GM12801 (cell line): Measurements from ENCODE around the gene LMF1.

Source experiments
- TF ChIP-seq, protein P1 (sequence below): IDR thresholded peaks from one replicate; pipeline ENCODE4 v1.5.1; 2011; ENCODE audit warnings: control low read depth; ENCODE audit not compliant: insufficient read length; ENCODE audit errors: extremely low read depth

The LMF1 gene

DNA sequence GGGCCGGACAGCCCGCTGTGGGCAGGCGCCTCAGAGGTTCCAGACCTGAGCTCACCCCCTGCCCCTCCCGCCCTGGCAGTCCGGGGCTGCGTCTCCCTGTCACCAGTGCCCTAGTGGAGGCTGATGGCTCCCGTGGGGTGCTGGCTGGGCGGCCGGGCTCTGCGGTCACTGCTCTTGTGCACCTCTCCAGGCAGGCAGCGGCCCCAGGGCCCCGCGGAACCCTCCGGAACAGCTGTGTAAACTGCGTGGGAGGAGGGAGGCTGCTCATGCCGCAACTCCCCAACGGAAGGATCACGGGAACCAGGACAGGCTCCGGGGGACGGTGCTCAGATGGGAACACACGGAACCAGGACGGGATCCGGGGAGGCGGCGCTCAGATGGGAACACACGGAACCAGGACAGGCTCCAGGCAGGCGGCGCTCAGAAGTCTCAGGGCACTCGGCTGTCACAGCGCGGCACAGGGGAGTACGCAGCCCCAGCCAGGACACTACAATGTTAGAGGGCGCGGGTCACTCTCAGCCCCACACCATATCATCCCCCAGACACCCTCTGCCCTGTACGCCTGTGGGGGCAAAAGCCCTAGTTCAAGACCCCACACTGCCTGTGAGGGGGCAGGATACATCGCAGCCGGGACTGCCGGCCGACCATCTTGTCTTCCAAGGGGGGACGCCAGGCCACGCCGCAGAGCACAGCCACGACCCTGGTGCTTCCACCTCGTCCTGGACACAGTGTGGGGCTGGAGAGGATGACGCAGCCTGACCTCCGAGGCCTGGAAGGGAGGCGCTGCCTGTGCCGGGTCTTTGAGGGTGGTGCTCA is 96.2 kb downstream of the LMF1 start:
- TF ChIP-seq, protein P1, sequence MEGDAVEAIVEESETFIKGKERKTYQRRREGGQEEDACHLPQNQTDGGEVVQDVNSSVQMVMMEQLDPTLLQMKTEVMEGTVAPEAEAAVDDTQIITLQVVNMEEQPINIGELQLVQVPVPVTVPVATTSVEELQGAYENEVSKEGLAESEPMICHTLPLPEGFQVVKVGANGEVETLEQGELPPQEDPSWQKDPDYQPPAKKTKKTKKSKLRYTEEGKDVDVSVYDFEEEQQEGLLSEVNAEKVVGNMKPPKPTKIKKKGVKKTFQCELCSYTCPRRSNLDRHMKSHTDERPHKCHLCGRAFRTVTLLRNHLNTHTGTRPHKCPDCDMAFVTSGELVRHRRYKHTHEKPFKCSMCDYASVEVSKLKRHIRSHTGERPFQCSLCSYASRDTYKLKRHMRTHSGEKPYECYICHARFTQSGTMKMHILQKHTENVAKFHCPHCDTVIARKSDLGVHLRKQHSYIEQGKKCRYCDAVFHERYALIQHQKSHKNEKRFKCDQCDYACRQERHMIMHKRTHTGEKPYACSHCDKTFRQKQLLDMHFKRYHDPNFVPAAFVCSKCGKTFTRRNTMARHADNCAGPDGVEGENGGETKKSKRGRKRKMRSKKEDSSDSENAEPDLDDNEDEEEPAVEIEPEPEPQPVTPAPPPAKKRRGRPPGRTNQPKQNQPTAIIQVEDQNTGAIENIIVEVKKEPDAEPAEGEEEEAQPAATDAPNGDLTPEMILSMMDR = no peak

DNA sequence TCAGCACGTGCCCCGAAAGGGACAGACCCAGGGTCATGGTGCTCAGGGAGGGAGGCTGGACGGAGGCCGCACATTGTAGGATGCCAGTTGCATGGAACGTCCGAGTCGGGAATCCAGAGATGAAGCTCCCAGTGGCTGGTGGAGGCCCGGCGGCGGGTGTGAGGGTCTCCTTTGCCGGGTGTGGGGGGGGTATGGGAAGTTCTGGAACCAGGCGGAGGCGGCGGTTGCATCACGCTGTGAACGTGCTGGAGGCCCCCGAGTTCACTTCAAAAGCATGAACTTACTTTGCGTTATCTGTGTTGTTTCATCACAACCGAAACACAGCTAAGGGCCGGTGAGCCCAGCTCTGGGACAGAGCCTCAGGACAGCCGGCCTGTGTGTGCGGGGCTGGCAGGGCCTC is 96.9 kb downstream of the LMF1 start:
- TF ChIP-seq, protein P1 = no peak

DNA sequence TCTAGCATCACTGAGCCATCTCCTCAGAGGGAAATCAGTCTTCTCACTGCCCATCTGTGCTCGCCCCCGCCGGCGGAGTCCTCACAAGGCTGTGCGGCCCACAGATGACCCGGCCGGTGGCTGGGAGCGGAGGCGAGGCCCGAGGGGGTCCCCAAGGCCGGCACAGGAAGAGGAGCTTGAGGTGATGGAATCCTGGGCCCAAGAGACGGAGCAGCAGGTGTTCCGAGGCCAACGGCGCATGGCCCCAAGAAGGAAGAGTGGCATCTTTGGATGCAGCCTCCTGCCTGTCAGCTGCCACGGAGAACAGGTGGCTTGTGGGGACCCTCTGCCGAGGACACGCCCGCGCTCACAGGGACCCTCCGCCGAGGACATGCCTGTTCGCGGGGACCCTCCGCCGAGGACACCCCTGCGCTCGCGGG is 97.5 kb downstream of the LMF1 start:
- TF ChIP-seq, protein P1 = no peak

- TF ChIP-seq, protein P1 = no peak
These were observed 98.1 kb downstream of the LMF1 start for GRCh38 chr16:872436-873242.

- TF ChIP-seq, protein P1 = no peak
These were observed 99.0 kb downstream of the LMF1 start for GRCh38 chr16:871562-872345.

GRCh38 chr16:870856-871561 is 99.8 kb downstream of the LMF1 start:
- TF ChIP-seq, protein P1 = no peak
